SHP77 treated with DMSO at 0.1 percent for 48 hours (cell line): ENCODE measurements around the gene CCDC157.

ENCODE experiments used
- DNase-seq: peaks from one replicate; lab custom pipeline; 2025; lab: John Stamatoyannopoulos, UW

Gene CCDC157

GRCh38 chr22:30356449-30357235 lies at the start of gene CCDC157, which contains the start of gene SF3A1:
TSS of gene CCDC157 (plus strand) at chr22:30357007. CDS start at chr22:30366001, 8,994 bp downstream.
TSS of gene SF3A1 (minus strand) at chr22:30356894. CDS start at chr22:30356792, 102 bp downstream.
- DNase-seq: peak; percentile 86

- no peak for DNase-seq
These were observed 49.7 kb upstream of the CCDC157 start for GRCh38 chr22:30307041-30307574.

DNA sequence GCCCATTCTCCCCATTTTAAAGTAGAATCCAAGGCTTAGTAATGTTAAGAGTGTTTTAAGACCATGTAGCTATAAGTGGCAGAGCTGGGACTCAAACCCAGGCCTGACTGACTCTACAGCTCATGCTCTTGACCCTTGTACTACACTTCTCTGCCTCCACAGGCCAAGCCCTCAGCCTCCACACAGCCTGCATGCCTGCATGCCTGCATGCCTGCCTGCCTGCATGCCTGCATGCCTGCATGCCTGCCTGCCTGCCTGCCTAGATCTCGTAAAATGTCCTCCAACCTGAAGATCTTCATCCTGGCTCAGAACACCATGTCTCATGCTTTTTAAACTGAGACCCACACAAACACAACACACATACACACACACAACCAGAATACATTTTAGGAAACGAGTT lies 48.7 kb upstream of the CCDC157 start:
- no peak for DNase-seq

DNA sequence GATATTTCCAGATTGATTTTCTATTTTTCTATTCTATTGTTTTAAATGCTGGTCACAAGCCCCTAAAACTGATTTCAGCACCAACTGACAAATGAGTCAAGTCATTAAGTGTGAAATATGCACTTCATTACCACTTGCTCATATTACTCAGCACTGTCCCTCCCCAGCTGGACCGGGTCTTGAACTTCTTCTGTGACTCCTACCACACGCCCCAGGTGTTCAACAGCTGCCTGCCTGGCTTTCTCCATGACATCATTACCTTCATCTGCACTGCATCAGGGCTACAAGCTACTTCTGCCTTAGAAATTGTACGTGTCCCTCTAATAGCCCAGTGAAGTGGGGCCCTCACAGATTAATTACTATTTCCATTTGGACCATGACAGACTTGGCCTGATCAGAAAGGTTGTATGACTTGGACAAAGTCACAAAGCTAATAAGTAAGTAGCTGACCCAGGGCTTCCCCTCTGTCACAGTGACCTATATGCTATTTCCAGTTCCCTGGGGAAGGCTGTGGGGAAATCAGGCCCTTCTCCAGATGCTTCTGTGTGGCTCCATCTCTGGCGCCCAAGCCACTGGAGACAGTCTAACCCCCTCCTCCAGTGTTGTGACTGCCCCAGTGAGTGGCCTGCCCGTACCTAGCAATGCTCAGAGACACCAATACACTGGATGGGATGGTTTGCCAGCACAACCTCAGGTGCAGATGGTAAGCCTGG lies 48.1 kb upstream of the CCDC157 start:
- no peak for DNase-seq

GRCh38 chr22:30309951-30310741 lies 46.7 kb upstream of the CCDC157 start:
- DNase-seq: no peak

GRCh38 chr22:30310881-30311771 lies 45.7 kb upstream of the CCDC157 start:
- DNase-seq: no peak

GRCh38 chr22:30312053-30312452 lies 44.8 kb upstream of the CCDC157 start:
- DNase-seq: no peak

DNA sequence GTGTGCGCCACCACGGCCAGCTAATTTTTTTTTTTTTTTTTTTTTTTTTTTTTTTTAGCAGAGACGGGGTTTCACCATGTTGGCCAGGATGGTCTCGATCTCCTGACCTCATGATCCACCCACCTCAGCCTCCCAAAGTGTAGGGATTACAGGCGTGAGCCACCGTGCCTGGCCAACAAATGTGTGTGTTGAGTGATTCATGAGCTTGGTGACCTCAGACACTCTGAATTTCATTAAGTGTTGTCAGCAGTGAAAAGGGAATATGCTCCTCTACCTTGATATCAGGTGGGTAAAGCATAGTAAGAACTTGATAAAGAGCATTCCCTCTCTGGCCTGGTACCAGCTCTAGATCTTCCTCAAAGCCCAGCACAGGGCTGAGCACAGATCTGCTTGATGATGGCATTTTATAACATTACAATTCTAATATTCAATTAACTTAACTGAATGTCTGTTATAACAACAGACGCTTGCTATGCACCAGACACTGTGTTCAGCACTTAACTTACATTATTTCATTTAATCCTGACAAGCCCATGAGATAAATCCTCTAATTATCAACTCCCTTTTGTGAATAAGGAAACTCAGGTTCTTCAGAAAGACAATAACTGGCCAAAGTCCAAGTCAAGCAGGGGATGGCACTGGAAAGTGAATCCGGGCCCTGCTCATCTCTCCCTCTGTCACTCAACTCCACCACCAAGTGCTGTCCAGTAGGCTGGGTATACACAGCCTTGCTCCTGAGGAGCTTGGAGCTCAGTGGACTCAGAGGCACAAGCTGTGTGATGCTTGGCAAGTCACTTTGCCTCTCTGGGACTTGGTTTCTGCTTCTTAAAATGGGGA lies 43.1 kb upstream of the CCDC157 start:
- no peak for DNase-seq

DNA sequence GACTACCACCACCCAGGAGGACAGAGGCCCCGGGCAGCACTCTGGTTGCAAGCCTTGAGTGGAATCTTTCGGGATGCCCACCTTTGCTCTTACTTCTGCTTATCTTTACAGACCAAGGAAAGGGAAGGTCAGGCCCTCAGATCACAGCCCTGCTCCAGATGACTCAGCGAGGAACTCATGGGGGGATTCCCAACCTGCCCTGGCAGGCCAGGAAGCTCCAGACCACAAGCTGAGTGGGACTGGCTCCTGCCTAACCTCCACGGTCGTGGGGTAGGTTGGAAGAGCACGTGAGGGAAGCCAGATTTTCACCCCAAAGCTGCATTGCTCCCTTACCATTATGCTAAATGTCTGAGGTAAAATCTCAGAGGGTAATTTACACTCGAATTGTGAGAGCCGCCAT lies 41.9 kb upstream of the CCDC157 start:
- no peak for DNase-seq

GRCh38 chr22:30315962-30316576 lies 40.7 kb upstream of the CCDC157 start:
- DNase-seq: no peak

DNA sequence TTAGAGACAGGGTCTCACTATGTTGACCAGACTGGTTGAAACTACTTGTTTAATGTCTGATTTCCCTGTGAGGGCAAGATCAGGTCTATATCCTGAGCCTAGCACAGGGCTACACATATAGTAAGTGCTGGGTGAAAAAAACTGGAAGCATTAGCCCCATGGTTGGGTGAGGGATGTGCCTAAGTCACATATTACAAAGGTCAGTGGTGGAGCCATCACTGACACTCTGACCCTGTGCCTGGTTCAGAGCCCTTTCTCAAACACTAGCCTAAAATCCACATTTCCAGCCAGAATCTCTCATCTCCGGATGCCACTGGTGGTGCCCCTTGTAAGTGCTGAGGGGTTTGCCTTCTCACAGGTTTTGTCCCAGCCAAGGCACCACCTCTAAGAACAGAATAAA lies 39.0 kb upstream of the CCDC157 start:
- DNase-seq: no peak

DNA sequence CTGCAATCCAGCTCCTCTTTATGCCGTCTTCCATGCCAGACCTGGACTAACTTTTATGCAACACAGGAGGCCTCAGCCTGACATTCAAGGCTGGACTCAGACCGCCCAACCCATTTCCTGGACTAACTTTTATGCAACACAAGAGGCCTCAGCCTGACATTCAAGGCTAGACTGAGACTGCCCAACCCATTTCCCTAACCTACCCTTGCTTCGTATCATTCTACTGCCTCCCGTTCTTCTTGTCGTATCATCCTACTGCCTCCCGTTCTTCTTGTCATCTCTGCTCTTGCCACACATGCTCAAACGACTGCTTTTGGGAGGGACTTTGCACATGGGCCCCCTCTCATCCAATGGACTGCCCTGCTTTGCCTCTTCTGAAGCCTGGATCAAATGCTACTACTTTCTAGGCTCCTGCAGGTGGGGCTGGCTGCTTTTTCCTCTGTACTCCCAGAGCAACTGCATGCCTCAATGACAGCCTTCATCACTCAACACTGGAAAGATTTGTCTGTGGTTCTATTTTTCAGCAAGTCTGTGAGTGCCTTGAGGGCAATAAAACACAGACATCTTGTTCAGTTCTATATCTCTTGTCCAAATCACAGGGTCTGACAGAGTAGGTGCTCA lies 37.9 kb upstream of the CCDC157 start:
- no peak for DNase-seq

DNA sequence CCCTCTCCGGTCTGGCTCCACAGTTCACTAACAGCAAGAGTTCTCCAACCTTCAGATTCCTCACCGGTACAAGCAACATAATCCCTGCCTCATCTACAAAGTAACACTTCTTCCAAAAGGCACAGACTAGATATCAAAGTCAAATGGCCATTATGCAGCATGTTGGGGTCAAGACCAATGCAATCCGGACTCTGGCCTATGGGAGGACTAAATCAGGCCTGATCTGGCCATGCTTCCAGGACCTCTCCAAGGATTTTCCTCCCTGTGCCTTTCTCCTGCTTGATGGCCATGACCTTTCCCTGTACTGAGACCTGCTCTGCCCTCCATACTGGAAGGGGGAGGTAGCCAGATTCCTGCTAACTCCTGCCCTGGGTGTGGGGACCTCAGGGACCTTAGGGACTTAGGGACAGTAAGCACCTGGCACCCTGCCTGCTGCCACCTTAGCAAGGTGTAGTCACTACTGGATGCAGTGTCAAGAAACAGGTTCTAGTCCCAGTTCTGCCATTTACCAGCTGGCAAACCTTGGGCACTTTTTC lies 36.7 kb upstream of the CCDC157 start:
- DNase-seq: no peak

GRCh38 chr22:30321461-30321860 lies 35.3 kb upstream of the CCDC157 start:
- DNase-seq: no peak

- DNase-seq: no peak
These were observed 33.6 kb upstream of the CCDC157 start for GRCh38 chr22:30323246-30323645.

DNA sequence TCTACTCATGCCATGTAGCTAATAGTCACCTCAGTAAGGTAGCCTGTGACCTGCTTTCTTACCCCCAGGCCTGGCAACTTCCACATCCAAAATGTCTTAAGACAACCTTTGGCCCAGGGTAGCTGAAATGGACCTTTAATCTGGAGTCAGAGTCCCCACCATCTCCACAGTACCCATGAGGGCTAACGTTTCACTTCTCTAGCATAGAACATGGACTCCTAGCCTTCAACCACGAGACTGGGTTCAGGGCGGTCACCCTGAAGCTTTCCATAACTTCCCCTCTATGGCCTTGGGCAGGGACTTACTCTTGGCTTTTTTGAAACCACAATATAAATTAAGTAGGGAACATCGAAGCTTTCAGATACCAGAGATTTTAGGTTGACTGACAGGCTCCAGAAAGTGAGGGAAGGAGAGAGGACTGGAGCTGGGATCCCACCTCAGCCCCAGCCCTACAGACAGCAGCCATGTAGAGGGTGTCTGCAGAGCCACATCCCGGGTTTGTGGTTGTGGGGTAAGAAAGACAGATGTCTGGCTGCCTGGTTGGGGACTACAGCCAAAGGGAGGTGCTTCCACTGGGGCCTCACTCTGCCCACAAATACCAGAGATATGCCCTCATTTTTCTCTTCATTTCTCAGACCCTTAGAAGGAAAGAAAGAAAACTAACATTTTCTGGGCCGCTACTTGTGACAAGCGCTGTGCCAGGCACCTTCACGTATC lies 32.6 kb upstream of the CCDC157 start:
- no peak for DNase-seq

GRCh38 chr22:30325065-30325720 lies 31.6 kb upstream of the CCDC157 start:
- no peak for DNase-seq

DNA sequence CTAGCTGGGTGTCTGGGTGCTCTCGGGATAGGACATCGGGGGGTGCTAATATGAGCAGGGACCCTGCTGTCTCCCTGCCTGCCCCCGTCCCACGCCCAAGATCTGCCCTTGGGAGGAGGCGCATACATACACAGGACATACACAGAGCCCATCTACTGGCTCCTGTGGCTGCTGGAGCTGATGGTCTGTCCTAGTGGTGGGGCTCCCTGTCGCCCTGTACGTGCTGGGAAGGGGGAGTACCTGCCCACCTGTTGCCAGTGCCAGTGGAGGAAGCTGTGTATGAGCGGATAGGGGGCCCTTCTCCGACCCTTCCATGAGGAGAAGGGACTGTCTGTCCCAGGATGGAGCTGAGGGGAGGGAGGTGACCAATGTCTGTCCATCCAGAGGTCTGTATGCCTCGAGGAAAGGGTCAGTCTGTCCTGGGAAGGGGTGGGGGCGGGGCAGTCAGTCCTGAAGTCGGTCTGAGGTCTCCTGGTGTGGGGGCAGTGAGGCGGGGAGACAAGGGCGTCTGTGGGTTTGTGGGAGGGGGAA lies 31.0 kb upstream of the CCDC157 start:
- DNase-seq: no peak
